H9 (cell line): ENCODE measurements around the gene WDR87. TPM values are rescaled to one million over a fixed set of nuclear protein-coding genes. Genes with fewer than 3 reads are reported as not detected.
A peak's percentile ranks its signal among the peaks of the same experiment; 100 is the strongest.

Source experiments
- DNase-seq: peaks from one replicate; pipeline ENCODE4 v3.0.0-alpha.2; 2017
- H2AFZ ChIP-seq: one replicate; pipeline ENCODE4 v1.6.1; 2013; ENCODE audit warnings: mild to moderate bottlenecking, low read length, control low read depth, moderate library complexity
- H2AK5ac ChIP-seq: 2 replicates; pipeline ENCODE4 v1.6.1; 2013; ENCODE audit warnings: low read length, control low read depth, mixed read lengths; ENCODE audit not compliant: insufficient read length
- H2BK120ac ChIP-seq: one replicate; pipeline ENCODE4 v1.6.1; 2013; ENCODE audit warnings: low read depth, mild to moderate bottlenecking, low read length, control low read depth, inconsistent platforms; ENCODE audit not compliant: poor library complexity, severe bottlenecking
- H2BK12ac ChIP-seq: 2 replicates; pipeline ENCODE4 v1.6.1; 2013; ENCODE audit warnings: low read length, control low read depth, mixed read lengths, low read depth; ENCODE audit not compliant: insufficient read length
- H2BK15ac ChIP-seq: 2 replicates; pipeline ENCODE4 v1.6.1; 2013; ENCODE audit warnings: low read depth, low read length, control low read depth
- H2BK20ac ChIP-seq: one replicate; pipeline ENCODE4 v1.6.1; 2013; ENCODE audit warnings: low read depth, mild to moderate bottlenecking, low read length, control low read depth, inconsistent platforms; ENCODE audit not compliant: poor library complexity, severe bottlenecking
- H2BK5ac ChIP-seq: 2 replicates; pipeline ENCODE4 v1.6.1; 2013; ENCODE audit warnings: low read length, control low read depth, mixed read lengths; ENCODE audit not compliant: insufficient read length
- H3K14ac ChIP-seq: 2 replicates; pipeline ENCODE4 v1.6.1; 2013; ENCODE audit warnings: low read length, control low read depth; ENCODE audit not compliant: insufficient read depth
- H3K18ac ChIP-seq: 2 replicates; pipeline ENCODE4 v1.6.1; 2013; ENCODE audit warnings: low read depth, mild to moderate bottlenecking, mixed read lengths, low read length, control low read depth; ENCODE audit not compliant: insufficient read length
- H3K23ac ChIP-seq: 2 replicates; pipeline ENCODE4 v1.6.1; 2013; ENCODE audit warnings: low read length, control low read depth, mixed read lengths, low read depth; ENCODE audit not compliant: insufficient read length
- H3K23me2 ChIP-seq: 2 replicates; pipeline ENCODE4 v1.6.1; 2013; ENCODE audit warnings: low read depth, mild to moderate bottlenecking, mixed read lengths, low read length, control low read depth; ENCODE audit not compliant: insufficient read length, poor library complexity, severe bottlenecking
- H3K27ac ChIP-seq: 2 replicates; pipeline ENCODE4 v1.5.1; 2013; ENCODE audit warnings: low read length, control low read depth, mixed read lengths, low read depth; ENCODE audit not compliant: insufficient read length
- H3K27me3 ChIP-seq: 2 replicates; pipeline ENCODE4 v1.6.1; 2013; ENCODE audit warnings: low read length, control low read depth, inconsistent platforms; ENCODE audit not compliant: insufficient read depth
- H3K4ac ChIP-seq: 2 replicates; pipeline ENCODE4 v1.6.1; 2013; ENCODE audit warnings: low read depth, mild to moderate bottlenecking, control low read depth, inconsistent platforms, low read length, moderate library complexity
- H3K4me1 ChIP-seq: 2 replicates; pipeline ENCODE4 v1.6.1; 2013; ENCODE audit warnings: low read length, control low read depth, inconsistent platforms; ENCODE audit not compliant: insufficient read depth
- H3K4me2 ChIP-seq: 2 replicates; pipeline ENCODE4 v1.6.1; 2013; ENCODE audit warnings: low read length, control low read depth, mixed read lengths; ENCODE audit not compliant: insufficient read length, insufficient read depth
- H3K56ac ChIP-seq: 2 replicates; pipeline ENCODE4 v1.6.1; 2013; ENCODE audit warnings: low read depth, mild to moderate bottlenecking, mixed read lengths, low read length, control low read depth; ENCODE audit not compliant: insufficient read length
- H3K79me1 ChIP-seq: 2 replicates; pipeline ENCODE4 v1.6.1; 2013; ENCODE audit warnings: low read depth, mild to moderate bottlenecking, moderate library complexity, low read length, control low read depth, inconsistent platforms; ENCODE audit not compliant: insufficient read depth, poor library complexity, severe bottlenecking
- H3K79me2 ChIP-seq: 2 replicates; pipeline ENCODE4 v1.6.1; 2013; ENCODE audit warnings: low read length, control low read depth, inconsistent platforms; ENCODE audit not compliant: insufficient read depth
- H3K9ac ChIP-seq: 2 replicates; pipeline ENCODE4 v1.6.1; 2013; ENCODE audit warnings: low read length, control low read depth, mixed read lengths; ENCODE audit not compliant: insufficient read length; ENCODE audit errors: extremely low read depth
- H3K9me3 ChIP-seq: one replicate; pipeline ENCODE4 v1.6.1; 2013; ENCODE audit warnings: low read depth, low read length, inconsistent platforms; ENCODE audit not compliant: control insufficient read depth
- H3T11ph ChIP-seq: one replicate; pipeline ENCODE4 v1.6.1; 2013; ENCODE audit warnings: mild to moderate bottlenecking, low read length, control low read depth, inconsistent platforms
- H4K20me1 ChIP-seq: one replicate; pipeline ENCODE4 v1.6.1; 2013; ENCODE audit not compliant: control insufficient read depth, insufficient read length, insufficient read depth
- H4K5ac ChIP-seq: 2 replicates; pipeline ENCODE4 v1.6.1; 2013; ENCODE audit warnings: low read depth, mild to moderate bottlenecking, mixed read lengths, low read length, control low read depth; ENCODE audit not compliant: insufficient read length
- H4K8ac ChIP-seq: replicated peaks from 2 replicates; pipeline ENCODE4 v1.6.1; 2013; ENCODE audit warnings: low read length, control low read depth, mixed read lengths, low read depth; ENCODE audit not compliant: insufficient read length
- H4K91ac ChIP-seq: 2 replicates; pipeline ENCODE4 v1.6.1; 2013; ENCODE audit warnings: low read depth, mild to moderate bottlenecking, moderate library complexity, mixed read lengths, low read length, control low read depth; ENCODE audit not compliant: insufficient read length
- H3K27ac Mint-ChIP-seq, 3 experiments: 2 replicates in 2 of 3; 3 replicates in 1 of 3; pipeline ENCODE4 v1.8.0; 2020 to 2021; ENCODE audit warnings: mixed read lengths in 3 of 3, mild to moderate bottlenecking in 1 of 3, moderate library complexity in 1 of 3
- H3K27me3 Mint-ChIP-seq: 2 replicates; pipeline ENCODE4 v1.8.0; 2021; ENCODE audit warnings: low read depth, mild to moderate bottlenecking, moderate library complexity, mixed read lengths
- H3K36me3 Mint-ChIP-seq, 3 experiments: 2 replicates in 2 of 3; 3 replicates in 1 of 3; pipeline ENCODE4 v1.8.0; 2020 to 2021; ENCODE audit warnings: low read depth in 3 of 3, mixed read lengths in 3 of 3; ENCODE audit not compliant: insufficient read depth in 1 of 3
- H3K4me1 Mint-ChIP-seq, 2 experiments: 2 replicates each; pipeline ENCODE4 v1.8.0; 2020; ENCODE audit warnings: mixed read lengths in 2 of 2
- H3K4me3 Mint-ChIP-seq, 2 experiments: 2 replicates in 1 of 2; 3 replicates in 1 of 2; pipeline ENCODE4 v1.8.0; 2020 to 2021; ENCODE audit warnings: mild to moderate bottlenecking in 2 of 2, mixed read lengths in 2 of 2, moderate library complexity in 1 of 2
- H3K9me3 Mint-ChIP-seq, 2 experiments: 2 replicates in 1 of 2; 3 replicates in 1 of 2; pipeline ENCODE4 v1.8.0; 2020; ENCODE audit warnings: mild to moderate bottlenecking in 2 of 2, mixed read lengths in 2 of 2, moderate library complexity in 1 of 2
- CTCF ChIP-seq: fragments of 200-600 bp; sonication (generic); conservative IDR thresholded peaks from 3 replicates; pipeline ENCODE4 v1.8.0; 2021; ENCODE audit warnings: antibody characterized with exemption, mild to moderate bottlenecking
- WGBS: extraction: QIAGEN DNeasy Blood & Tissue Kit; methylation state at CpG from one replicate; pipeline ENCODE4 v1.1.7; 2013; ENCODE audit warnings: missing lambda C conversion rate, low lambda C conversion rate, mixed read lengths; ENCODE audit not compliant: insufficient read length; ENCODE audit errors: extremely low coverage; 5-methylcytosine and 5-hydroxymethylcytosine counted together
- total RNA-seq: library from RNA; stranded (reverse); gene quantifications from 2 replicates; pipeline ENCODE4 v1.2.1, GENCODE V29; 2021

WDR87 gene
- total RNA-seq, 1 experiment from 2014 or later = not detected

- Histone ChIP-seq H3K56ac (no peak overlapping the region), H2BK20ac (no peak overlapping the region), H2BK5ac (no peak overlapping the region), H3K23me2 (no peaks in the 10 kb centered on the region), H3K4me2 (no peak overlapping the region), H4K20me1 (no peaks in the 10 kb centered on the region), H3K18ac (no peak overlapping the region), H3K4ac (no peak overlapping the region), H4K8ac (no peak overlapping the region), H2AK5ac (no peak overlapping the region), H2BK15ac (no peak overlapping the region), H3K23ac (no peak overlapping the region), H2BK12ac (no peak overlapping the region), H3K9ac (no peak overlapping the region), H4K5ac (no peak overlapping the region), H3K79me2 (peaks cover 2% of the 10 kb centered on the region; the same call in 1 of the 2 replicates), H3K4me1 (peaks cover 12% of the 10 kb centered on the region), H2AFZ (no peak overlapping the region), H3K14ac (no peak overlapping the region), H3K27ac (no peak overlapping the region), H3K27me3 (no peaks in the 10 kb centered on the region), H3T11ph (no peak overlapping the region), H2BK120ac (no peak overlapping the region), H3K79me1 (no peaks in the 10 kb centered on the region), H3K9me3 (no peaks in the 10 kb centered on the region), H4K91ac (no peak overlapping the region)
- Mint-ChIP-seq H3K27ac (peak overlapping the region in 2 of 3 experiments; percentile 19 to 51; a peak in 1 of 7 replicates), H3K9me3 (no peaks in the 10 kb centered on the region), H3K36me3 (peaks cover 3 to 13% (median 10%) of the 10 kb centered on the region in 3 experiments; a peak in 6 of 7 replicates), H3K4me3 (peak overlapping the region in 1 of 2 experiments; percentile 1; a peak in 1 of 5 replicates), H3K27me3 (no peaks in the 10 kb centered on the region), H3K4me1 (peaks cover 46 to 54% of the 10 kb centered on the region in 2 experiments)
- DNase-seq = no peak
- WGBS = no CpG with 5 or more reads among the region's 5 CpGs
- TF ChIP-seq CTCF = no peak
Observed at GRCh38 chr19:37926711-37927110, 20.3 kb upstream of the WDR87 start.
